GM20431 (cell line): ENCODE results near the gene HOXB4.

Experiments used
- in situ Hi-C: fragments of 300-500 bp; cut with MseI, MboI; formaldehyde crosslinking; loops from one replicate; pipeline ENCODE4 v1.15.0; 2020; ENCODE audit warnings: low sequenced_read_pairs; ENCODE audit not compliant: unreplicated experiment

Gene HOXB4

GRCh38 chr17:48590607-48591161 lies 12.5 kb upstream of the HOXB4 start:
- in situ Hi-C loops: no loop called here

GRCh38 chr17:48589831-48590606 lies 11.9 kb upstream of the HOXB4 start, which contains the start of gene HOXB3:
HOXB3 (minus strand) TSS chr17:48590241; CDS start chr17:48552474, 37,767 bp downstream.
- in situ Hi-C loops: no loop called here

GRCh38 chr17:48589060-48589830 lies 11.1 kb upstream of the HOXB4 start:
- in situ Hi-C loops: no loop called here

GRCh38 chr17:48588528-48588927 lies 10.4 kb upstream of the HOXB4 start:
- in situ Hi-C loops: no loop called here

- in situ Hi-C loops: no loop called here
These were observed 9.9 kb upstream of the HOXB4 start for GRCh38 chr17:48588074-48588415.

GRCh38 chr17:48587276-48588073 lies 9.3 kb upstream of the HOXB4 start:
- in situ Hi-C loops: no loop called here

GRCh38 chr17:48586355-48587258 lies 8.5 kb upstream of the HOXB4 start:
- in situ Hi-C loops: no loop called here

- in situ Hi-C loops: no loop called here
These were observed 6.1 kb upstream of the HOXB4 start for GRCh38 chr17:48584223-48584741.

- in situ Hi-C loops: no loop called here
These were observed 5.6 kb upstream of the HOXB4 start for GRCh38 chr17:48583708-48584222.

- in situ Hi-C loops: no loop called here
These were observed 4.6 kb upstream of the HOXB4 start for GRCh38 chr17:48582750-48583069.

- in situ Hi-C loops: no loop called here
These were observed 1.8 kb upstream of the HOXB4 start for GRCh38 chr17:48579760-48580554.

GRCh38 chr17:48579471-48579759 lies 1.3 kb upstream of the HOXB4 start:
- in situ Hi-C loops: no loop called here

- in situ Hi-C loops: no loop called here
These were observed 693 bp upstream of the HOXB4 start for GRCh38 chr17:48578616-48579470.

- in situ Hi-C loops: no loop called here
These were observed 712 bp downstream of the HOXB4 start for GRCh38 chr17:48577330-48577945.

GRCh38 chr17:48576479-48577309 lies 1.5 kb downstream of the HOXB4 start:
- in situ Hi-C loops: no loop called here

- in situ Hi-C loops: no loop called here
These were observed 2.3 kb downstream of the HOXB4 start for GRCh38 chr17:48575673-48576478.
